Stimulated activated CD4-positive, alpha-beta T cell treated with anti-CD3 and anti-CD28 coated beads, Interleukin-2, amount 100 ng/mL, for 48 hours (primary cell): ENCODE measurements around the gene FAM177A1.
"Not testable (repeated sequence)": the region's sequence is repeated elsewhere in the genome, so short reads cannot be mapped to it uniquely, and the experiment has no call there.

Experiments used
- DNase-seq, 2 donors: peaks; one replicate each; pipeline ENCODE4 v3.0.0-alpha.2; 2020

The FAM177A1 gene

DNA sequence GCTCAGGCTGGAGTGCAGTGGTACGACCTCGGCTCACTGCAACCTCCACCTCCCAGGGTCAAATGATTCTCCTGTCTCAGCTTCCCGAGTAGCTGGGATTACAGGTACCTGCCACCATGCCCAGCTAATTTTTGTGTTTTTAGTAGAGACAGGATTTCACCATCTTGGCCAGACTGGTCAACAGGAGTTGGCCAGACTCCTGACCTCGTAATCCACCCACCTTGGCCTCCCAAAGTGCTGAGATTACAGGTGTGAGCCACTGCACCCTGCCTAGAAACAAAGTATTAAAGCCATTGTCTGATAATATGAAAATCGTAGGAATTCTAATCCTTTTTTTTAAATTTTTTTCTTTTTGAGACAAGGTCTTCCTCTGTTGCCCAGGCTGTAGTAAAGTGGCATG is 19.7 kb downstream of the FAM177A1 start:
- DNase-seq, result not testable (repeated sequence)

DNA sequence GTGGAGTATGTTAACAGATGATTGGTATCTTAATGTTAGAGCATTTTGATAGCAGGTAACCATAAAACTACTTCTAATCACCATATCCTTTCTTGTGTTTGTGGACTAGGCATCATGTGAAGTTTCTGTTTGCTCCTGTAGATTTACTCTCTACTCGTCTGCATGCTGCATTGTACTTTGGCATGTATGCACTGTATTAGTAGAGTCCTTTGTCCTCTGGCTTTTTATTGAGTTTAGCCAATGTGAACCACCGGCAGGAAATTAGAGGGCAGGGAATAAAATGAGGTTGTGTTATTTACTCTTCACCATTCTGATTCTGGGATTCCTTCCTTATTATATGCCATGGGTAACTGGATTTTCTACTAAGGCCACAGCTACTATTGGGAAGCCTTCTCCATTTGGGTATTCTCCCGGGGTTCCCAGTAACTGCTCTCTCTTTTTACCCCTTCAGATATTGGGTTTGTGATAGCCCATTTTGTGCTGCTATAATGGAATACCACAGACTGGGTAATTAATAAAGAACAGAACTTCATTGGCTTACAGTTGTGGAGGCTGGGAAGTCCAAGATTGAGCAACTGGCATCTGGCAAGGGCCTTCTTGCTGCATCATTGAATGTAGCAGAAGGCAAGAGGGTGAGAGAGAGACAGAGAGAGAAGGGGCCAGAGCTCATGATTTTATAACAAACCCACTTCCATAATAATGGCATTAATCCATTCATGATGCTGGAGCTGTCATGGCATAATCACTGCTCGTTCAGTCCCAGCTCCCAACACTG is 22.4 kb downstream of the FAM177A1 start:
- no peak for DNase-seq

DNA sequence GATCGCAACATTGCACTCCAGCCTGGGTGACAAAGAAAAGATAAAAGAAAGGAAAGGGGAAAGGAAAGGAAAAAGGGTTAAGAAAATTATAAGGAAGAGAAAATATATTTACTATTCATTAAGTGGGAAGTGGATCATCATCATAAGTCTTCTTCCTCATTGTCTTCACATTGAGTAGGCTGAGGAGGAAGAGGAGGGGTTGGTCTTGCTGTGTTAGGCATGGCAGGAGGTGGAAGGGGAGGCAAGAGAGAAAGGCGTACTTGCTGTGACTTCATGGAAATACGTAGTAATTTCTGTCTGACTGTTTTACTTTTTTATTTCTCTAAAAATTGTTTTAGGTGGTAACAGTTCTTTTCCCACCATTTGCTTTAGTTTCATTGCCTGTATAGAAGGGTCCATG is 26.2 kb downstream of the FAM177A1 start:
- DNase-seq, result no peak

DNA sequence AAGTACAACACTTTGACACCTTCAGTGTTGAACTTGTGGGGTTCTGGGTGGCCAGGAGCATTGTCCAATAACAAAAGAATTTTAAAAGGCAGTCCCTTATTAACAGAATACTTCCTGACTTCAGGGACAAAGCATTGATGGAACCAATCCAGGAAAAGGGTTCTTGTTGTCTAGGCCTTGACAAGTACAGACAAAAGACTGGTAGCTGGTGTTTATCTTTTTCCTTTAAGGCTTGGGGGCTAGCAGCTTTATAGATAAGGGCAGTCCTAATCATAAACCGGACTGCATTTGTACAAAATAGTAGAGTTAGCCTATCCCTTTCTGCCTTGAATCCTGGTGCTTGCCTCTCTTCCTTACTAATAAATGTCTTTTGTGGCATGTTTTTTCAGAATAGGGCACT is 27.4 kb downstream of the FAM177A1 start:
- no peak for DNase-seq

DNA sequence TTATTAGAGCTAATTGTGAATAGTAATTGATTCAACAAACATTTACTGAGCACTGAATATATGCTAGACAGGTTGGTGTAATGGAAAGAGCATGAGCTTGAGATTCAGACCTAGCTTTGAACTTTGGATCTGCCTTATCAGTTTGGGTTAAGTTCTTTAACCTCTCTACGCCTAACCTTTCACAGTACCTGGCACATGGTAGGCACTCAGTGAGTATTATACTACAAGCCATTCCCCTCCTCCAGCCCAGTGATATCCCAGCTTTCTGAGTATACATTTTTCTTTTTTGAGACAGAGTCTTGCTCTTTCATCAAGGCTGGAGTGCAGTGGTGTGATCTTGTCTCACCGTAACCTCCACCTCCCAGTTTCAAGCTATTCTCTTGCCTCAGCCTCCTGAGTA is 32.0 kb downstream of the FAM177A1 start:
- no peak for DNase-seq

DNA sequence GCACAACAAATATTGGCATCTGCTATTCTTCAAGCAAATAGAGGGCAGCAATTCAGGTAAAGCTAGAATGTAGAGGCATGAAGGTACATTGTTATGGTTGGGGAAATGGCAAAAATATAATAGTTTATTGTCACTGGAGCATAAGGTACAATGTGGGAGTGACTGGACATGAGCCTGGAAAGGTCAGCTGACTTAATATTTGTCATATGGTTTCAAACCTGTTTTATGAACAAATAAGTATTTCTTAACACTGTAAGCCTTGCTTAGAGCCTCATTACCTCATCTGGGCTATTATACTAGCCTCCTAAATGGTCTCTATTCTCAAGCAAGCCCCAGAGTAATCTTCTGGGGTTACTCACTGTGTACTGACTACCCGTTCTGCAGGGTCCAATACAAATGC is 33.7 kb downstream of the FAM177A1 start:
- DNase-seq, result no peak

DNA sequence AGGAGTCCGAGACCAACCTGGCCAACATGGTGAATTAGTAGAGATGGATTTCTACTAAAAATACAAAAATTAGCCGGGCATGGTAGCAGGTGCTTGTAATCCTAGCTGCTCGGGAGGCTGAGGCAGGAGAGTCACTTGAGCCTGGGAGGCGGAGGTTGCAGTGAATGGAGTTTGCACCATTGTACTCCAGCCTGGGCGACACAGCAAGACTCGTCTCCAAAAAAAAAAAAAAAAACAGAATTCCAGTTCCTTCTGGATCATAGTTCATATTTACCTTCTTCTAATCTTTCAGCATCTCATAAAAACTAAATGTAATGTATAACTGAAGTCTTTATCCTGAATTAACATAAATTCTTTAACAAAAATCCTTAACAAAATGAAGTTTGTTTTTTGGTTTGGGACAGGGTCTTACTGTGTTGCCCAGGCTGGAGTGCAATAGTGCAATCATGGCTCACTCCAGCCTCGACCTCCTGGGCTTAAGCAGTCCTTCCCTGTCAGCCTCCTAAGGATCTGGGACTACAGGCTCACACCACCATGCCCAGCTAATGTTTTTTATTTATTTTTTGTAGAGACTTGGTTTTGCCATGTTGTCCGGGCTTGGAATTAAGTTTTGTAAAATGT is 37.6 kb downstream of the FAM177A1 start:
- DNase-seq, result no peak

DNA sequence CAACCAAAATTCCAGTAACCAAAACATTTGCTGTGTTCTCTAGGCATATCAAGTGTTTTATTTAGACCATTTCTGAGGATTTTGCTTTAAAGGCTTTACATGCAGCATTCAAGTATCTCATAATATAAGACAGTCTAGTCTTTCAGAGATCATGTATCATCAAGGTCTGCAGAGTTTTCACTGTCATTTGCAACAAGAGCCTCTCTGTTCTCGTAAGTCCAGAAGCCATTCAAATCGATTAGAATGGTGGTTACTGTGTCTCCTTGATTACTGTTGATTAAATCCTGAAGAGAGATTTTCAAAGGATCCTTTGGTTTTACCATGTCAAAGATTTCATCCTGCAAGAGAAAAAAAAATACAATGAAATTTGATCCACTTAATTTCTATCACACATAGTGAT is 39.4 kb downstream of the FAM177A1 start:
- no peak for DNase-seq

DNA sequence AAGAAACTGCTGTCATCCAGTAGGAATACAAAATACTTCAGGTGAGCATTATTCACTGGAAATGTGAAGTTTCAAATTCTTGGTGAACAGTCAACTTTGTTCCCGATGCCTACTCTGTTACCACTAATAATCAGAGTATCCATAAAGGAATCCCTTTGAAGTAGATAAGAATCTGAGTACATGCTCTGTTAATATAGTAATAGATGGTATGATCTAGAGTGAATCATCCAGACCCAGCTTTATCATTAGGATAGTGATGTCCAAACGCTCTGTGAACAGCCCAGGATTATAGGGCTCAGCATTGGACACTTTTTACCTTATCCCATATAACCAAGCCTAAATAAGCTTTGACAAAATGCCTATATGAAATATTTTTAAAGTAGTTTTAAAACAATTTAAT is 42.4 kb downstream of the FAM177A1 start:
- DNase-seq, result no peak

DNA sequence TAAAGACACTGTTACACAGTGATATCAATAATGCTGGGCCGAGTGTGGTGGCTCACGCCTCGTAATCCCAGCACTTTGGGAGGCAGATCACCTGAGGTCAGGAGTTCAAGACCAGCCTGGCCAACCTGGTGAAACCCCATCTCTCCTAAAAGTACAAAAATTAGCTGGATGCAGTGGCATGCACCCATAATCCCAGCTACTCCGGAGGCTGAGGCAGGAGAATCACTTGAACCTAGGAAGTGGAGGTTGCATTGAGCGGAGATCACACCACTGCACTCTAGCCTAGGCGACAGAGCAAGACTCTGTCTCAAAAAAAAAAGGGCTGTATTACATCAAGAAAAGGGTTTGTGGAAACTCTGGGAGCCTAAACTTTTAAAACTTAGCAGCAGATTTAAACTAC is 48.6 kb downstream of the FAM177A1 start:
- DNase-seq, result not testable (repeated sequence)

DNA sequence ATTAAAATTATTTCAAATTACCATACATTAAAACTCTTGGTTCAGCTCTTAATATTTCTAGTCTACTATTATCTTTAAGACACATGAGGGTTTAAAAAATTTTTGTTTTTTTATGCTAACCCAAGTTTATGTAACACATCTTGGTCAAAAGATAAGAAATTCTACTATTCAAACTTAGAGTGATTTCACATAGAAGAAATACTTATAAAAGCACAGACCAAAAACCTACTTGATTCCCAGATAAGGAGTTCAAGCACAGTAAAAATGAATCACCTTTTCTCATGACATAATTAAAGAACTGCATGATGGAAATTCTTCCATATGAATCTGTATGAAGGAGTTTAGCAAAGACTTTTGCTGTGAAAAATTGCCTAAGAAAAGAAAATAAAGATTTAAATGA is 61.8 kb downstream of the FAM177A1 start:
- no peak for DNase-seq

DNA sequence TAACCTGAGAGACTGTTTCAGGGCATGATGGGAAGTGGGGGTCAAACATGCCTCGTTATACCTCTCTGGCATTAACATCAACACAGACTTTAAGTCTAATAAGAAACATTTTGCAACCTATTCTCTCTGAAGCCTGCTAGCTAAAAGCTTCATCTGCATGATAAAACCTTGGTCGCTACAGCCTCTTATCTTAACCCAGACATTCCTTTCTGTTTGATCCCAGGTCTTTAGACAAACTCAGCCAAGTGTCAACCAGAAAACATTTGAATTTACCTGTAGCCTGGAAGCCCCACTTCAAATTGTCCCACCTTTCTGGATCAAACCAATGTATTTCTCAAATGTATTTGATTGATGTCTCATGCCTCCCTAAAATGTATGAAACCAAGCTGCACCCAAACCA is 66.6 kb downstream of the FAM177A1 start:
- DNase-seq, result no peak

DNA sequence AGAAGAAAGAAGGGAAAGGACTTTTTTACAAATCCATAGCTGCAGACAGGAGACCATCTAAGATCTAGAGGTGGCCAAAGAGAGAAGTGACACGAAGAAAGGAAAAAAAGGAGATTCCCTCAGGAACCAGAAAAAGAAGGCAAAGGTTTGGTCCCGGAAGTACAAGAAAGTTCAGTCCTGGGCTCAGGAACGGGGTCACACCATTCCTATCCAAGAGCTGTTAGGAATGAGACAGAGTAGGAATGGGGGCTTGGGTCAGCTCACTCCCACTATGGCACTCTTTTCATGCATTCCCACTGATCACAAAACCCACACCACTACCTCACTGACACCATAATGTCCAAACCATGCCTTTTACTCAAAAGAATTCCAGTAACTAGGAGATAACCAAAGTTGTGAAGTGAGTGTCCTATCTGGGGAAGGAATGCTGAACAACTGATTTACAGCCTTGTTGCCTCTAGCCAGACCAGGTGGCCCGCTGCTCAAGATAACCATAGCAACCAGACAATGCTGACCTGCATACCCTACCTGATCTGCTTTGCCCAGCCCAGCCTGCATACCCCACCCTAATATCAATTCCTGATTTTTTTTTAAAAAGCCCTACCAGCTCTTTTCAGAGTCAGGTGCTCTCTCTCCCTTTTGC is 67.4 kb downstream of the FAM177A1 start:
- no peak for DNase-seq

DNA sequence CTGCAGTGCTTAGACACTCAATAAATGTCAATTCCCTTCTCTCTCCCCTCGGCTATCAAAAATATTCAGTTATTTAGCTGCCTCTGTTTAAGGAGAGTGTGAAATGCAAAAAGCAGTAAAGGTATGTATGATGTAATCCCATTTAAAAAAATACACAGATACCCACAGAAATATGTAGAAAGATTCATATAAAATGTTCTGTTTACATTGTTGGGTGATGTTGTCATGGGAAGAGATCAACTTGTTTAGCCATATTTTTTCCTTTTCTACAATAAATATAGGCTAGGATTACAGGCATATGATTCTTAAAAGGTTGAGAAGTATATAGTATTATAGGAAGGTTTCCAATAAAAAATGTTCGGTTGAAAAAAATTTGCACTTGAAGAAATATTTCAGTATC is 68.0 kb downstream of the FAM177A1 start:
- DNase-seq, result no peak

DNA sequence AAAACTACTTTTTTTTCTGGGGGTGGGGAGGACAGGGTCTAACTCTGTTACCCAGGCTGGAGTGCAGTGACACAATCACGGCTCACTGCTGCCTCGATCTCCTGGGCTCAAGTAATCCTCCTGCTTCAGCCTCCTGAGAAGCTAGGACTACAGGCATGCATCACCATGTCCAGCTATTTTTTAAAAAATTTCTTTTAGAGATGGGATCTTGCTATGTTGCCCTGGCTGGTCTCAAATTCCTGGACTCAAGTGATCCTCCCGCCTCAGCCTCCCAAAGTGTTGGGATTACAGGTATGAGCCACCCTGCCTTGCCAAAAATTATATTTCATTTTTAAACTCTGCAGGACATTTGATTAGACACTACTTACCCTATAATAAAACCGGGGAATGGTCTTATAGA is 70.2 kb downstream of the FAM177A1 start:
- DNase-seq, result no peak

DNA sequence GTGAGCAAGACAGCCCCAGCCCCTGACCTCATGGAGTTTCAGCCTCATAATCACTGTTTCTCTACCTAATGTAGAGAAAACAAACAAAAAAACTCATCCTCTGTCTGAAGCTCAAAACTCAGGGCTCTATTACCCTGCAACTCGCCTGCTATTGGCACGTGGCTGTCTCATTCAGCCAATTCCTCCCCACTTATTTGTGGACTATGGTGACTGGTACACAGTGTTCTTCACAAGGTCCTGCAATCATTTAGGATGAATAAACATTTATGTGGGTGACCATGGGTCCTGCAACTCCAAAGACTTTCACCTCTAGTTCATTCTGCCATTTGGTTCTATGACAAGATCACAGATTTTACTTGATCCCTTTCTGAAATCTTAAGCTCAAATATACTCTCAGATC is 71.0 kb downstream of the FAM177A1 start:
- DNase-seq, result no peak

DNA sequence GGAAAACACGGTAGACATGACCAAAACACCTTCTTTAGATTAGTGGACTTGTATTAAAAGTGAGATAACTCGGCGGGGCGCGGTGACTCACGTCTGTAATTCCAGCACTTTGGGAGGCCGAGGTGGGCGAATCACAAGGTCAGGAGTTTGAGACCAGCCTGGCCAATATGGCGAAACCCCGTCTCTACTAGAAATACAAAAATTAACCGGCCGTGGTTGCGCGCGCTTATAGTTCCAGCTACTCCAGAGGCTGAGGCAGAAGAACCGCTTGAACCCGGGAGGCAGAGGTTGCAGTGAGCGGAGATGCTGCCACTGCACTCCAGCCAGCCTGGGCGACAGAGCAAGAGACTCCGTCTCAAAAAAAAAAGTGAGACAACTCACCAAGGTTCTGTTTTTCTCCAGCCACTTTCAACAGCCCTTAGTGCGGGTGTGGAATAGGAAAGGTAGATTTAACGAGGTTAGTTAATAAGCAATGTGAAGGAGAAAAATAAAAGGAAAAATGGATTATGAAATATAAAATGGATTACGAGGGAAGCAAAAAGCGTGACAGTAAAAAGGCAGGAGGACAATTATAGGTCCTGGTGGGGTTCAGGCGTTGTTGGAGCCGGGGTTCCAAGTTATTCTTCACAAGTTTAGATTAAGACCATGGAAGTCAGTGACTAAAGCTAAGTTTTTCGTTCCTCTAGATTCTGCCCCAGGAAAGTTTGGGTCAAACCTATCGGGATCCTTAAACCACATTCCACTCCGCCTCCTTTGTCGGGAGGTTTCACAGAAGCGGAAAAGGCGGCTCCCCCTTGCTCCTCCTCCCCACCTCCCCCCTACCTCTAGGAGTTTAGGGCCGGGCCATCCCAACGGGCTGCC is 75.2 kb downstream of the FAM177A1 start:
- peak in 1 of 2 donors; percentile 7 for DNase-seq

DNA sequence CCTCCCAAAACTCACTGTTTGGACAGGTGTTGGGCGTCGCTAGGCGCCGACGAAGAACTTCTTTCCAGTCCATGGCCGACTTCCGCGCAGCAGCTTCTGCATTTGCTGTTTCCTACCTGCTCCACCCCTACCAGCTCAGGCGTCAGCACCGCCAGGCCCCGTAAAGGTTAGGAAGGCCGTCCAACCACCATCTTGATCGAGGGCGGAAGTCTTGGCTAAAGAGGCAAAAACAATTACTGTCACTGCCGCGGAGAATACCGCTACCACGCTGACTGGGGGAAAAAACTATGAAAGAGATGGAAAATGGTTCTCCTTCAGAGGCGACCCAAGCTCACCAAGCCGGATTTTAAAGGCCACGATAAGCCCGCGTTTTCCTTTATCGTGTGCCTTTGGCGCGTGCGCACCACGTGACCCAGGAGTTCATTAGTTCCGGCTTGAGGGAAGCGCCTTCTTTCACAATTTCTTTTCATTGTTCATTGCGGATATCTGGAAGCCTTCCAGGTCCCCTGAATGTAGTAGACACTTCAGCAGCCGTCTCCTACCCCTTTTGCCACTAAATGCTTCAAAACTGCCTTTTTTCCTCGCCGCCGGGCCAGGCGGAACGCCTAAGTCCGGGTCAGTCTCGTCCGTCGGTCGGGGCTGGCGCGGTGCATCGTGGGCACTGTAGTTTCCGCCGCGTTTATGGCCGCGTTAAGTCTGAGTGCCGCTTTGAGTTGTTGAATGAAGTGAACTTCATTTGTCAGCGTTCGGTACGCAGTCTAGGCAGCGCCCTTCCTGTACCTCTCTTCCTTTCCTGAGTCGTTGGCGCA is 76.0 kb downstream of the FAM177A1 start, which contains the start of the genes PPP2R3C and PRORP:
PPP2R3C (minus strand) TSS at position 104 of the 809 bp plus-strand sequence; CDS start at position 73, 31 bp downstream.
PRORP (plus strand) TSS at position 666 of the 809 bp plus-strand sequence. CDS start 694 bp downstream, outside the sequence.
- peak; percentile 78 to 79 for DNase-seq

DNA sequence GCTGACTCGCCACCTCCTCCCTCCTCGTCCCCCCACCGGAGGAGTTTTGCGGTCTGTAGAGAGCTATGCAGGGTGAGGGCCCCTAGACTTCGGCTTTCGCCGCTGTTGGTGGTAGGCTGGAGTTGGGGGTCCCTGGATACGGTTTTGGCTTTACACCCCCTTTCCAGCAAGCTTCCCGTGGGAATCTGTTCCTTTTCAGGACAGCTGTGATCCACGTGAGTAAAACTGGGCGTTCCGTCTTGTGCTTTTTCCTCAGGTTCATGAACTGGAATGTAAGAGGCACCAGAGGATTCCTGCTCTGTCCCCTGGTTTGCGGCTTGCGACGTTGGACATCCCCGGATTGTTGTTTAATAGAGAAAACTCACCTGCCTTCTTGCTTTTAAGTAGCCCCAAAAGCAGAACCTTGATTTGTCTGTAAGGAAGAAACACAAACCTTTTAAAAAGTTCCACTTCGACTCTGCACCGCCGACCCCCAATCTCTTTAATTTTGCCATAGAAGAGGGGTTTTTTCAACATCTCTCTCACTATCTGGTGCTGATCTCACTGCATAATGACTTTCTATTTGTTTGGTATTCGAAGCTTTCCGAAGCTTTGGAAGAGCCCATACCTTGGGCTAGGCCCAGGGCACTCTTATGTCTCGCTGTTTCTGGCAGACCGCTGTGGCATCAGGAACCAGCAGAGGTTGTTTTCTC is 76.8 kb downstream of the FAM177A1 start:
- DNase-seq, result peak in 1 of 2 donors; percentile 1

DNA sequence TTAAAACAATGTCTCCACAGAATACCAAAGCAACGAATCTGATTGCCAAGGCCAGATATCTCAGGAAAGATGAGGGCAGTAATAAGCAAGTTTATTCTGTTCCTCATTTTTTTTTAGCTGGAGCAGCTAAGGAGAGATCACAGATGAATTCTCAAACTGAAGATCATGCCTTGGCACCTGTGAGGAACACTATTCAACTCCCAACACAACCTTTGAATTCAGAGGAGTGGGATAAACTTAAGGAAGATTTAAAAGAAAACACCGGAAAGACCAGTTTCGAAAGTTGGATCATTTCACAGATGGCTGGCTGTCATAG is 77.3 kb downstream of the FAM177A1 start:
- no peak for DNase-seq

DNA sequence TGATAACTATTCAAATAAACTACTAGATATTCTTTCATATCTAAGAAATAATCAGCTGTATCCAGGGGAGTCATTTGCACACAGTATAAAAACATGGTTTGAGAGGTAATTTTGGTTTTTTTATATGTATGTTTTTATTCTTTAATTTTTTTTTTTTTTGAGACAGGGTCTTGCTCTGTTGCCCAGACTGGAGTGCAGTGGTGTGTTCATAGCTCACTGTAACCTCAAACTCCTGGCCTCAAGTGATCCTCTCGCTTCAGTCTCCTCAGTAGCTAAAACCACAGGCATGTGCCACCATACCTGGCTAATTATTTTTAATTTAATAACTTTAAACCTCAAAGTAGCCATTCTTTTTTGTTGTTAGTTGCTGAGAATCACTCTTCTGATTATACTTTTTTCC is 78.1 kb downstream of the FAM177A1 start:
- no peak for DNase-seq
